ENCODE results near the gene STXBP4. TPM values are rescaled to one million over a fixed set of nuclear protein-coding genes. Genes with fewer than 3 reads are reported as not detected.

The STXBP4 gene
- total RNA-seq, 6 donors from 2014 or later: 9.1 to 24.7 (median 11.9) TPM

DNA sequence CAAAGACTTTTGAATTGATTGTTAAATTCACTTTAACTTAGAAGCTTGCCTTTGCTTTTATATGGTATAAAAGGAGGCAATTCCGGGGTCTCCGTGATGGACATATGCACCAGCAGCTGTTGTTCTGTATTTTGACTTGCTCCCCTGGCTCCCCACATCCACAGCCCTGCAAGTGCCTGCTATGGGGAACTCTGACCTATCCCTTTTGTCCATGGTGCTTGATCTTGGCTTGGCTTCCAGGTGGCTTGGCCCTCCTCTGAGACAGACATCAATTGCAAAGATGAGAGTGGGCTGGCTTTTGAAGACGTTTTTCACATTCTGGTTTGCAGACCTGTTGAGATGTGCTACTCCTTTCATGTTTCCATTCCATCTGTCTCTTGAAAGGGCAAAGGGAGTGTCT, 41.0 kb upstream of the STXBP4 start:
- WGBS, 2 donors: 82 to 86% methylated on average over 3 of the region's 3 CpGs
- peaks cover 0 to 16% (median 0%) of the 10 kb centered on the region in 4 donors for H3K36me3 ChIP-seq
- TF ChIP-seq, protein P1, sequence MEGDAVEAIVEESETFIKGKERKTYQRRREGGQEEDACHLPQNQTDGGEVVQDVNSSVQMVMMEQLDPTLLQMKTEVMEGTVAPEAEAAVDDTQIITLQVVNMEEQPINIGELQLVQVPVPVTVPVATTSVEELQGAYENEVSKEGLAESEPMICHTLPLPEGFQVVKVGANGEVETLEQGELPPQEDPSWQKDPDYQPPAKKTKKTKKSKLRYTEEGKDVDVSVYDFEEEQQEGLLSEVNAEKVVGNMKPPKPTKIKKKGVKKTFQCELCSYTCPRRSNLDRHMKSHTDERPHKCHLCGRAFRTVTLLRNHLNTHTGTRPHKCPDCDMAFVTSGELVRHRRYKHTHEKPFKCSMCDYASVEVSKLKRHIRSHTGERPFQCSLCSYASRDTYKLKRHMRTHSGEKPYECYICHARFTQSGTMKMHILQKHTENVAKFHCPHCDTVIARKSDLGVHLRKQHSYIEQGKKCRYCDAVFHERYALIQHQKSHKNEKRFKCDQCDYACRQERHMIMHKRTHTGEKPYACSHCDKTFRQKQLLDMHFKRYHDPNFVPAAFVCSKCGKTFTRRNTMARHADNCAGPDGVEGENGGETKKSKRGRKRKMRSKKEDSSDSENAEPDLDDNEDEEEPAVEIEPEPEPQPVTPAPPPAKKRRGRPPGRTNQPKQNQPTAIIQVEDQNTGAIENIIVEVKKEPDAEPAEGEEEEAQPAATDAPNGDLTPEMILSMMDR (IDR thresholded peaks at IDR 0.05): no peak
- TF ChIP-seq POLR2A (IDR thresholded peaks at IDR 0.05): no peak
- TF ChIP-seq EP300 (IDR thresholded peaks at IDR 0.05): no peak
- TF ChIP-seq POLR2AphosphoS5 (IDR thresholded peaks at IDR 0.05): no peak
- H3K4me1 ChIP-seq: no peaks in the 10 kb centered on the region
- H3K9me3 ChIP-seq: no peaks in the 10 kb centered on the region
- ATAC-seq (ENCODE audit: low FRiP score in 2 of 2) (no peak), DNase-seq (no peak)
- no peak overlapping the region for H3K27ac ChIP-seq
- no peaks in the 10 kb centered on the region for H3K27me3 ChIP-seq
- no peak overlapping the region for H3K4me3 ChIP-seq

DNA sequence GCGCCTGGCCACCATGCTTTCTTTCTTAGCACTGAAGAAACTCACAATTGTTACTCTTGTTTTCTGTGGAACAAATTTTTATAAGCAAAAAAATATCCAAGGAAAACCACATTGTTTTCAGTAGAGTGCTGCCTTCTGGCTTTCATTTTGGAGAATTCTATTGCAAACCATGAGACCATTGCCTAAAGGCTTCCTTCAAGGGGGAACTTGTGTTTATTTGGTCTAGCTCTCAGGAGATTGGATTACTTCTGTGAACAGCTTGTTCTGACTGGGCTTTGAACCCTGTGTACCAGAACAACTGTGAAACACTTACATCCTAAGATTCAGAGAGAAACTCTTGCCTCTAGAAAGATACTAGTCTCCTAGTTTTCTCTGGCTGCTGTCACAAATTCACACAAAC, 35.9 kb upstream of the STXBP4 start:
- H3K27me3 ChIP-seq: no peaks in the 10 kb centered on the region
- ATAC-seq (ENCODE audit: low FRiP score in 2 of 2): no peak
- H3K36me3 ChIP-seq: peaks cover 0 to 36% (median 3%) of the 10 kb centered on the region in 4 donors
- H3K4me1 ChIP-seq: no peaks in the 10 kb centered on the region
- TF ChIP-seq, protein P1 (IDR thresholded peaks at IDR 0.05): no peak
- TF ChIP-seq POLR2AphosphoS5 (IDR thresholded peaks at IDR 0.05) (no peak), EP300 (IDR thresholded peaks at IDR 0.05) (no peak), POLR2A (IDR thresholded peaks at IDR 0.05) (no peak)
- 4 to 100% methylated on average over 1 of the region's 1 CpG for WGBS, 2 donors
- no peaks in the 10 kb centered on the region for H3K9me3 ChIP-seq
- H3K27ac ChIP-seq: no peak overlapping the region
- H3K4me3 ChIP-seq: no peak overlapping the region
- no peak for DNase-seq

DNA sequence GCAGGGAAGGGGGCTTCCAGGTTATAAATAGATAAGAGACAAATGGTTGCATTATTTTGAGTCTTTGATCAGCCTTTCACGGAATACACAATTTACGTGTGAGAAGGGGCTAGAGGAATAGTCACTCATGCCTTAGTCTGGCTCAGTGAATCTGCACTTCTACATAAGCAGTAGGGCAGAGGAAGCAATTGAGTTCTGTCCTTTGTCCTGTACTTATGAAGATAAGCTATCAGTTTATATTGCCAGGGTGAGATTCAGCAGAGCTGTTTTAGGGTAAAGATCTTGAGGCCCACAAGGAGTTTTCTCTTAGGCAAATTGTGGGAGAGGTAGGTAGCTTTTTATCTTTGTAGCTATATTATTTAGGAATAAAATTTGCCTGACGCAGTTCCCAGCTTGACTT, 34.6 kb upstream of the STXBP4 start:
- no peaks in the 10 kb centered on the region for H3K9me3 ChIP-seq
- no peaks in the 10 kb centered on the region for H3K4me1 ChIP-seq
- H3K36me3 ChIP-seq: peaks cover 0 to 38% (median 3%) of the 10 kb centered on the region in 4 donors
- 86% methylated on average over 3 of the region's 3 CpGs for WGBS, 2 donors
- H3K27me3 ChIP-seq: no peaks in the 10 kb centered on the region
- H3K4me3 ChIP-seq: no peak overlapping the region
- TF ChIP-seq, protein P1 (IDR thresholded peaks at IDR 0.05): no peak
- TF ChIP-seq POLR2A (IDR thresholded peaks at IDR 0.05) (no peak), POLR2AphosphoS5 (IDR thresholded peaks at IDR 0.05) (no peak), EP300 (IDR thresholded peaks at IDR 0.05) (no peak)
- ATAC-seq (ENCODE audit: low FRiP score in 2 of 2): no peak
- H3K27ac ChIP-seq: no peak overlapping the region
- no peak for DNase-seq

DNA sequence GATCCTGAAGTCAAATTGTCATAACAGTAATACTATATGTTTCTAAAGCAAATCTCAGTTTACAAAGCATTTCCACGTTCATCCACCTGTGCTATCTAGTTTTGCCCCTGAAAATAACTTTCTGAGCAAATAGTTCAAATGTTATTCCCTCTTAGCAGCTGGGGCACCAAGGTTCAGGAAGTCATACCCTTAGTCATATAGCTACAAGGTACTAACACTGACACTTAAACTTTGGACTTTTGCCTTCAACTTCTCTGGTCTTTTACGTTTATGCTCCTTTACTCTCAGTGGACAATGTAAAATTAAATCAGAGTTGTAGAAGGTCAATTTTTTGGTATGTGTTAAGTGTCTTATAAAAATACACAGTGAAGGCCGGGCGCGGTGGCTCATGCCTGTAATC, 33.1 kb upstream of the STXBP4 start:
- Histone ChIP-seq H3K27ac (no peak overlapping the region), H3K27me3 (no peaks in the 10 kb centered on the region), H3K4me1 (no peaks in the 10 kb centered on the region), H3K4me3 (no peak overlapping the region), H3K36me3 (peaks cover 0 to 41% (median 3%) of the 10 kb centered on the region in 4 donors), H3K9me3 (no peaks in the 10 kb centered on the region)
- DNase-seq: no peak
- TF ChIP-seq, protein P1 (IDR thresholded peaks at IDR 0.05): no peak
- no peak for TF ChIP-seq POLR2AphosphoS5 (IDR thresholded peaks at IDR 0.05)
- WGBS, 2 donors: 88 to 93% methylated on average over 5 of the region's 5 CpGs
- no peak for ATAC-seq (ENCODE audit: low FRiP score in 2 of 2)

DNA sequence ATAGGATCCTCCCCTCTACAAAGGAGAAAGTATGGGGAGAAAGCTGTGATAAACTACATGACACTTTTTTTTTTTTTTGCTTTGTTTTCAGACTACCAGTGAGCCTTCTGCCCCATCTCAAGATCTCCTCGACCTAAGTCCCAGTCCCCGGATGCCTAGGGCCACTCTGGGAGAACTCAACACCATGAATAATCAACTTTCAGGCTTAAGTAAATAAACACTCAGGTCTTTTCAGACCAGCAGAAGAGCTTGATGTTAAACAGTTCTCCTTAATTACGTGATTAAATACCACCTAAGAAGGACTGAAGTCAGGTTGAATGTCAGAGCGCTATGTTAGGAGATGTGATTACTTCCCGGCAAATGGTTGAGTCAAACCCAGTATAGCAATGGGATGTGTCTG, 31.5 kb upstream of the STXBP4 start:
- Histone ChIP-seq H3K27me3 (no peaks in the 10 kb centered on the region), H3K9me3 (no peaks in the 10 kb centered on the region), H3K27ac (no peak overlapping the region), H3K4me3 (no peak overlapping the region), H3K36me3 (peaks cover 0 to 31% (median 3%) of the 10 kb centered on the region in 4 donors), H3K4me1 (no peaks in the 10 kb centered on the region)
- DNase-seq (no peak), ATAC-seq (ENCODE audit: low FRiP score in 2 of 2) (no peak)
- WGBS, 2 donors: 50 to 58% methylated on average over 5 of the region's 5 CpGs
- TF ChIP-seq EP300 (IDR thresholded peaks at IDR 0.05) (no peak), POLR2AphosphoS5 (IDR thresholded peaks at IDR 0.05) (no peak), POLR2A (IDR thresholded peaks at IDR 0.05) (no peak)
- TF ChIP-seq, protein P1 (IDR thresholded peaks at IDR 0.05): no peak
